Neural cell (in vitro differentiated cells): ENCODE results near the gene APOBEC3G. TPM values are rescaled to one million over a fixed set of nuclear protein-coding genes. Genes with fewer than 3 reads are reported as not detected.

Experiments
- H2AFZ ChIP-seq: fragments of 200-600, 300-800 bp; sonication (generic), shearing (Covaris generic); 2 replicates; pipeline ENCODE4 v1.6.0; 2014; ENCODE audit warnings: low read depth, mild to moderate bottlenecking, antibody characterized with exemption, low read length, moderate library complexity
- H3F3A ChIP-seq: fragments of 200-600 bp; shearing (Covaris generic); 2 replicates; pipeline ENCODE4 v1.6.1; 2016; ENCODE audit warnings: mild to moderate bottlenecking, moderate library complexity, mixed read lengths, antibody characterized with exemption, low read length; ENCODE audit not compliant: insufficient read depth, poor library complexity, severe bottlenecking
- H3K27ac ChIP-seq: fragments of 200-600, 300-800 bp; sonication (generic), shearing (Covaris generic); 2 replicates; pipeline ENCODE4 v1.5.1; 2014; ENCODE audit warnings: mild to moderate bottlenecking, low read length, moderate library complexity
- H3K27me3 ChIP-seq: fragments of 300-800, 200-600 bp; sonication (generic), shearing (Covaris generic); 2 replicates; pipeline ENCODE4 v1.6.0; 2014; ENCODE audit warnings: mild to moderate bottlenecking, low read depth, low read length, moderate library complexity; ENCODE audit not compliant: insufficient read depth
- H3K36me3 ChIP-seq: fragments of 300-800, 200-600 bp; sonication (generic), shearing (Covaris generic); 2 replicates; pipeline ENCODE4 v1.5.1; 2014; ENCODE audit warnings: mild to moderate bottlenecking, antibody characterized with exemption, low read length, moderate library complexity; ENCODE audit not compliant: insufficient read depth
- H3K4me2 ChIP-seq: fragments of 300-800, 200-600 bp; sonication (generic), shearing (Covaris generic); 2 replicates; pipeline ENCODE4 v1.6.0; 2014; ENCODE audit warnings: mild to moderate bottlenecking, low read length
- H3K4me3 ChIP-seq: fragments of 300-800, 200-600 bp; sonication (generic), shearing (Covaris generic); 2 replicates; pipeline ENCODE4 v1.5.1; 2014; ENCODE audit warnings: mild to moderate bottlenecking, low read length, moderate library complexity
- H3K79me2 ChIP-seq: fragments of 200-600 bp; shearing (Covaris generic); replicated peaks from 2 replicates; pipeline ENCODE4 v1.6.0; 2014; ENCODE audit warnings: mild to moderate bottlenecking, low read length, moderate library complexity; ENCODE audit not compliant: insufficient read depth
- H3K9ac ChIP-seq: fragments of 300-800, 200-600 bp; sonication (generic), shearing (Covaris generic); 2 replicates; pipeline ENCODE4 v1.6.1; 2016; ENCODE audit warnings: mild to moderate bottlenecking, low read length, mixed read lengths
- H3K9me2 ChIP-seq: fragments of 200-600 bp; shearing (Covaris generic); 2 replicates; pipeline ENCODE4 v1.6.1; 2016; ENCODE audit warnings: mild to moderate bottlenecking, low read length, mixed read lengths; ENCODE audit not compliant: insufficient read depth
- H3K9me3 ChIP-seq: fragments of 200-600, 300-800 bp; sonication (generic), shearing (Covaris generic); 2 replicates; pipeline ENCODE4 v1.6.1; 2016; ENCODE audit warnings: mild to moderate bottlenecking, mixed run types, low read length, moderate library complexity, mixed read lengths
- H4K20me1 ChIP-seq: fragments of 200-600 bp; shearing (Covaris generic); 2 replicates; pipeline ENCODE4 v1.6.1; 2016; ENCODE audit warnings: mild to moderate bottlenecking, mixed run types; ENCODE audit not compliant: insufficient read depth
- CTCF ChIP-seq: fragments of 450-650 bp; IDR thresholded peaks from 2 replicates; pipeline ENCODE4 v1.5.1; 2014; ENCODE audit warnings: antibody characterized with exemption, mild to moderate bottlenecking, moderate library complexity; ENCODE audit not compliant: poor library complexity, severe bottlenecking
- EP300 ChIP-seq: fragments of 450-650 bp; conservative IDR thresholded peaks from 2 replicates; pipeline ENCODE4 v1.6.1; 2014; ENCODE audit warnings: antibody characterized with exemption, mild to moderate bottlenecking, moderate library complexity; ENCODE audit not compliant: poor library complexity, severe bottlenecking
- EZH2 ChIP-seq: fragments of 200-600, 300-800 bp; shearing (Covaris generic), sonication (generic); IDR thresholded peaks from 2 replicates; pipeline ENCODE4 v1.6.1; 2014; ENCODE audit warnings: antibody characterized with exemption, low read length, borderline replicate concordance, mild to moderate bottlenecking; ENCODE audit not compliant: insufficient read depth, poor library complexity, severe bottlenecking
- MXI1 ChIP-seq: fragments of 450-650 bp; conservative IDR thresholded peaks from 2 replicates; pipeline ENCODE4 v1.6.1; 2014; ENCODE audit warnings: antibody characterized with exemption, mild to moderate bottlenecking; ENCODE audit not compliant: poor library complexity, severe bottlenecking
- POLR2AphosphoS5 ChIP-seq: IDR thresholded peaks from 2 replicates; pipeline ENCODE4 v1.6.1; 2012
- RAD21 ChIP-seq: fragments of 450-650 bp; conservative IDR thresholded peaks from 2 replicates; pipeline ENCODE4 v1.6.1; 2014; ENCODE audit warnings: antibody characterized with exemption, mild to moderate bottlenecking, moderate library complexity
- REST ChIP-seq: IDR thresholded peaks from 2 replicates; pipeline ENCODE4 v1.6.1; 2012; ENCODE audit warnings: borderline replicate concordance
- SMC3 ChIP-seq: fragments of 450-650 bp; conservative IDR thresholded peaks from 2 replicates; pipeline ENCODE4 v1.6.1; 2014; ENCODE audit warnings: antibody characterized with exemption, mild to moderate bottlenecking, moderate library complexity; ENCODE audit not compliant: poor library complexity
- TAF1 ChIP-seq: IDR thresholded peaks from 2 replicates; pipeline ENCODE4 v1.6.1; 2012; ENCODE audit warnings: low read depth
- polyA plus RNA-seq: library from polyadenylated mRNA; depleted of rRNA; stranded (reverse); fragments of >200 nt; gene quantifications from 2 replicates; pipeline ENCODE4 v1.2.3, GENCODE V29; 2014

APOBEC3G gene
- polyA plus RNA-seq, 1 donor from 2014 or later, result not detected

- H3K79me2 ChIP-seq, result no peaks in the 10 kb centered on the region
- H3K36me3 ChIP-seq, result no peaks in the 10 kb centered on the region
- no peaks in the 10 kb centered on the region for H3F3A ChIP-seq
- H2AFZ ChIP-seq, result no peak overlapping the region
- H3K4me3 ChIP-seq, result no peak overlapping the region
- H3K27me3 ChIP-seq, result no peaks in the 10 kb centered on the region
- H3K27ac ChIP-seq, result no peak overlapping the region
- H3K9ac ChIP-seq, result no peak overlapping the region
- no peaks in the 10 kb centered on the region for H3K9me2 ChIP-seq
- H3K4me2 ChIP-seq, result no peak overlapping the region
- H3K9me3 ChIP-seq, result no peaks in the 10 kb centered on the region
- no peaks in the 10 kb centered on the region for H4K20me1 ChIP-seq
- TF ChIP-seq TAF1, result no peak
- no peak for TF ChIP-seq REST
- TF ChIP-seq EZH2, result no peak
- no peak for TF ChIP-seq RAD21
- TF ChIP-seq POLR2AphosphoS5, result no peak
- TF ChIP-seq CTCF, result no peak
- no peak for TF ChIP-seq SMC3
- no peak for TF ChIP-seq EP300
- TF ChIP-seq MXI1, result no peak
Observed at GRCh38 chr22:39123751-39124581, 46.9 kb downstream of the APOBEC3G start.

- Histone ChIP-seq H2AFZ (no peak overlapping the region), H4K20me1 (no peaks in the 10 kb centered on the region), H3K27ac (no peak overlapping the region), H3K9me3 (no peaks in the 10 kb centered on the region), H3F3A (no peaks in the 10 kb centered on the region), H3K36me3 (no peaks in the 10 kb centered on the region), H3K9me2 (no peaks in the 10 kb centered on the region), H3K27me3 (no peaks in the 10 kb centered on the region), H3K9ac (no peak overlapping the region), H3K4me2 (no peak overlapping the region), H3K79me2 (no peaks in the 10 kb centered on the region), H3K4me3 (no peak overlapping the region)
- no peak for TF ChIP-seq CTCF
Observed at GRCh38 chr22:39125622-39126021, 48.5 kb downstream of the APOBEC3G start.
